ENCODE results near the gene CD2. TPM values are rescaled to one million over a fixed set of nuclear protein-coding genes. Genes with fewer than 3 reads are reported as not detected.

CD2 gene
- total RNA-seq, 1 donor from 2014 or later, result 8.3 TPM

DNA sequence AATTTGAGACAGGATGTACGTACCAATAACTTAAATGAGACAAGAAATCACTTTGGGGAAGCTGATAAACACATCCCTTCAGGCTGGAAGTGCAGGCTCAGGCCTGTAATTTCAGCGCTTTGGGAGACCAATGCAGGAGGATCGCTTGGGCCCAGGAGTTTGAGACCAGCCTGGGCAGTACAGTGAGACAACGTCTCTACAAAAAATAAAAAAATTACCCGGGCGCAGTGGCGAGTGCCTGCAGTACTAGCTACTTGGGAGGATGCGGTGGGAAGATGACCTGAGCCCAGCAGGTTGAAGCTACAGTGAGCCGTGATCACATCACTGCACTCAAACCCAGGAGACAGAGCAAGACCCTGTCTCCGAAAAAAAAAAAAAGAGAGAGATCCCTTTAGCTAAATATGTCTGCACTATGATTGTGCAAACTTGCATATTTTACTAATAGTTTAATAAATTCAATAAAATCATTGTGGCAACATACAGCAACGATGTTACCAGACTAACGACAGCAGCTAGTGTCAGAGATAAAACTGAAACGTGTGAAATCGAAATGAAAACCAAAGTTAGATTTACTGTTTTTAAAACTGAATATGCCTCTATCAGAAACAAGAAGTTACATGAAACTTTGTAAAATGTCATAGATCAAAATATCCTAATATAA, 54.7 kb downstream of the CD2 start:
- TF ChIP-seq POLR2A (IDR thresholded peaks at IDR 0.05) (no peak), POLR2AphosphoS5 (IDR thresholded peaks at IDR 0.05; ENCODE audit: insufficient read depth in 1 of 2, low read depth in 1 of 2) (no peak)
- TF ChIP-seq, protein P1, sequence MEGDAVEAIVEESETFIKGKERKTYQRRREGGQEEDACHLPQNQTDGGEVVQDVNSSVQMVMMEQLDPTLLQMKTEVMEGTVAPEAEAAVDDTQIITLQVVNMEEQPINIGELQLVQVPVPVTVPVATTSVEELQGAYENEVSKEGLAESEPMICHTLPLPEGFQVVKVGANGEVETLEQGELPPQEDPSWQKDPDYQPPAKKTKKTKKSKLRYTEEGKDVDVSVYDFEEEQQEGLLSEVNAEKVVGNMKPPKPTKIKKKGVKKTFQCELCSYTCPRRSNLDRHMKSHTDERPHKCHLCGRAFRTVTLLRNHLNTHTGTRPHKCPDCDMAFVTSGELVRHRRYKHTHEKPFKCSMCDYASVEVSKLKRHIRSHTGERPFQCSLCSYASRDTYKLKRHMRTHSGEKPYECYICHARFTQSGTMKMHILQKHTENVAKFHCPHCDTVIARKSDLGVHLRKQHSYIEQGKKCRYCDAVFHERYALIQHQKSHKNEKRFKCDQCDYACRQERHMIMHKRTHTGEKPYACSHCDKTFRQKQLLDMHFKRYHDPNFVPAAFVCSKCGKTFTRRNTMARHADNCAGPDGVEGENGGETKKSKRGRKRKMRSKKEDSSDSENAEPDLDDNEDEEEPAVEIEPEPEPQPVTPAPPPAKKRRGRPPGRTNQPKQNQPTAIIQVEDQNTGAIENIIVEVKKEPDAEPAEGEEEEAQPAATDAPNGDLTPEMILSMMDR (IDR thresholded peaks at IDR 0.05), result no peak
- H3K27ac ChIP-seq, result peak overlapping the region; percentile 62
- no peaks in the 10 kb centered on the region for H3K9me3 ChIP-seq
- intact Hi-C loops (cut with DNase I), result no loop called here
- no peak for DNase-seq (ENCODE audit: extremely low spot score in 2 of 2)
- H3K27me3 ChIP-seq, result no peaks in the 10 kb centered on the region
- no peaks in the 10 kb centered on the region for H3K36me3 ChIP-seq
- peaks cover 7% of the 10 kb centered on the region for H3K4me1 ChIP-seq
- no peak overlapping the region for H3K4me3 ChIP-seq

GRCh38 chr1:116811321-116811720, 57.1 kb downstream of the CD2 start:
- H3K4me1 ChIP-seq, result peaks cover 7% of the 10 kb centered on the region
- no peak for DNase-seq (ENCODE audit: extremely low spot score in 2 of 2)
- intact Hi-C loops (cut with DNase I), result no loop called here
- H3K9me3 ChIP-seq, result no peaks in the 10 kb centered on the region
- TF ChIP-seq, protein P1 (IDR thresholded peaks at IDR 0.05), result no peak
- no peak for TF ChIP-seq POLR2AphosphoS5 (IDR thresholded peaks at IDR 0.05; ENCODE audit: insufficient read depth in 1 of 2, low read depth in 1 of 2)
- no peaks in the 10 kb centered on the region for H3K27me3 ChIP-seq
- no peak overlapping the region for H3K27ac ChIP-seq
- H3K4me3 ChIP-seq, result no peak overlapping the region
- H3K36me3 ChIP-seq, result no peaks in the 10 kb centered on the region

DNA sequence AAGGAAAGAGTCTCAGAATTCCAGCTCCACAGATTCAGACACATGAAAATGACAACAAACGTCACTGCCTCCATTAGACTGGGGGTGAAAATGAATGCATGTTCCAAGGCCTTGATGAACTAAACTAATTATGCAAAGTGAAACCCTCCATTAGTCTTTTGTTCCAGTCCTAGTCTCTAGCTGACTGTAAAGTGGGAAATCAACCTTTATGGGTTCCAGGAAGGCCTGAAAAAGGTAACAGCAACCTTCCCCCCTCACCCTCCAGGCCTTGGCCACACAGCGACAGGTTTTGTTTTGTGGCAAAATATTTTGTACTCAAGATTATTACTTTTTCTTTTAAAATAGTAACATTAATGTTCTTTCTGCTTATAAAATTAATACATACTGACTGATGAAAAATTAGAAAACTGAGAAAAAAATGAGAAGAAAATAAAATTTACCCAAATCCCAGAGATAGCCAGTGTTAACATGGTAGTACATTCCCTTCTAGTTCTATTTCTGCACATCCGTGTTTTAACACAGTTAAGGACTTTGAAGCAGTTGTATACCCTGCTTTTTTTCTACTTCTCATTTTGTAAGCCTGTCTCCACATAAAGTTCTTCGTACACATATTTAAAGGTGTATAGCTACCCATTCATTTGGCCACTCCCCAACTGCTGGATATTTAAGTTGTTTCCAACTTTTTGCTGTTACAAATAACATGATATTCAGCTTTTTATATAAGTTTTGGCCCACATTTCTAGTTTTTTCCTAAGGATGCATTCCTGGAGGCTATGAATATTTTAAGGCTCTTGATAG, 60.9 kb downstream of the CD2 start:
- no peak overlapping the region for H3K27ac ChIP-seq
- peak in 1 of 2 donors; percentile 6 for DNase-seq (ENCODE audit: extremely low spot score in 2 of 2)

GRCh38 chr1:116817582-116818064, 63.4 kb downstream of the CD2 start:
- no peaks in the 10 kb centered on the region for H3K36me3 ChIP-seq
- no peak overlapping the region for H3K27ac ChIP-seq
- no peak overlapping the region for H3K4me3 ChIP-seq
- peak in 1 of 2 donors; percentile 72 for DNase-seq (ENCODE audit: extremely low spot score in 2 of 2)
- H3K27me3 ChIP-seq, result no peaks in the 10 kb centered on the region
- intact Hi-C loops (cut with DNase I), result no loop called here
- TF ChIP-seq, protein P1 (IDR thresholded peaks at IDR 0.05), result peak; percentile 35 to 46 (median 37)
- TF ChIP-seq POLR2AphosphoS5 (IDR thresholded peaks at IDR 0.05; ENCODE audit: insufficient read depth in 1 of 2, low read depth in 1 of 2), result no peak
- no peaks in the 10 kb centered on the region for H3K9me3 ChIP-seq
- H3K4me1 ChIP-seq, result no peaks in the 10 kb centered on the region

More for the DNA sequence above, 60.9 kb downstream of the CD2 start:
- no peaks in the 10 kb centered on the region for H3K27me3 ChIP-seq
- intact Hi-C loops (cut with DNase I), result no loop called here
- no peak overlapping the region for H3K4me3 ChIP-seq
- H3K36me3 ChIP-seq, result no peaks in the 10 kb centered on the region
- TF ChIP-seq, protein P1 (IDR thresholded peaks at IDR 0.05), result no peak
- no peak for TF ChIP-seq POLR2AphosphoS5 (IDR thresholded peaks at IDR 0.05; ENCODE audit: insufficient read depth in 1 of 2, low read depth in 1 of 2)
- no peak for TF ChIP-seq POLR2A (IDR thresholded peaks at IDR 0.05)
- no peaks in the 10 kb centered on the region for H3K4me1 ChIP-seq
- no peaks in the 10 kb centered on the region for H3K9me3 ChIP-seq

Other genes starting within 250 kb of the CD2 start
- 54.5 TPM for gene CD58, start 183.4 kb upstream of the CD2 start, total RNA-seq
- 38.5 TPM for gene IGSF3, start 86.7 kb upstream of the CD2 start, total RNA-seq
- 52.8 TPM for gene PTGFRN, start 155.5 kb downstream of the CD2 start, total RNA-seq
- 3.9 TPM for gene CD101, start 247.3 kb downstream of the CD2 start, total RNA-seq